IPS-20b (cell line): ENCODE results near the gene ADTRP.

Source experiments
- H3K27ac ChIP-seq: one replicate; pipeline ENCODE4 v1.5.1; 2013; ENCODE audit warnings: low read length
- H3K27me3 ChIP-seq: 2 replicates; pipeline ENCODE4 v1.6.1; 2013; ENCODE audit warnings: mild to moderate bottlenecking, low read length, inconsistent platforms; ENCODE audit not compliant: insufficient read depth
- H3K36me3 ChIP-seq: 2 replicates; pipeline ENCODE4 v1.6.1; 2013; ENCODE audit warnings: low read depth, mild to moderate bottlenecking, inconsistent platforms, low read length, moderate library complexity; ENCODE audit not compliant: insufficient read depth
- H3K4me1 ChIP-seq: 2 replicates; pipeline ENCODE4 v1.6.1; 2013; ENCODE audit warnings: mild to moderate bottlenecking, control low read depth, inconsistent platforms, low read length, moderate library complexity; ENCODE audit not compliant: insufficient read depth
- H3K4me3 ChIP-seq: 2 replicates; pipeline ENCODE4 v1.5.1; 2013; ENCODE audit warnings: mild to moderate bottlenecking, low read length, inconsistent platforms
- H3K9ac ChIP-seq: 2 replicates; pipeline ENCODE4 v1.6.1; 2013; ENCODE audit warnings: low read depth, mild to moderate bottlenecking, inconsistent platforms, low read length, moderate library complexity
- H3K9me3 ChIP-seq: 2 replicates; pipeline ENCODE4 v1.6.1; 2013; ENCODE audit warnings: mild to moderate bottlenecking, low read depth, low read length, inconsistent platforms; ENCODE audit not compliant: insufficient read depth

Gene ADTRP

DNA sequence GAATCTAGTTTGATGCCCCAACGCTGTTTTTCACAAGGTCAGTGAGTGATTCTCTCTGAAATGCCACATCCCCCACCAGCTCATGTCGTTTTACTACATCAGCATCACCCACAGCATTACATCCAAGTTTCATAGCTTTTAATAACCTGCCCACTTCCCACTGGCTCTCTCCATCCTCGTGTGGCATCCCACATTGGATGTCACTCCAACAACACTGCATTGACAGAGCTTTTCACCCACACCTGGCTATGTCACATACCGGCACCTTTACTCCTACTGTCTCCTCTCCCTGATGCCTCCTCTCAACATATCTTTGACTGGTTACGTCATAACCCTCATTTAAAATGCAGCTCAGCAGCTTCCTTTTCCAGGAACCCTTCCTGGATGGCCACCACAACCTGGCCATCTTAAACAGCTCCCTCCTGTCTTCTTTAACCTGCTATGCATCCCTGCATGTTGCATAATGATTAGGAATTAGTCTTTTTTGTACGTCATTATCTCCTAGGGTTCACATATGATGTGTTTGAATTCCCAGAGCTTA lies 5.0 kb upstream of the ADTRP start:
- no peak overlapping the region for H3K27ac ChIP-seq
- H3K9ac ChIP-seq, result no peak overlapping the region
- no peaks in the 10 kb centered on the region for H3K9me3 ChIP-seq
- H3K4me1 ChIP-seq, result peaks cover 9% of the 10 kb centered on the region
- no peaks in the 10 kb centered on the region for H3K36me3 ChIP-seq
- H3K27me3 ChIP-seq, result no peaks in the 10 kb centered on the region
- no peak overlapping the region for H3K4me3 ChIP-seq

GRCh38 chr6:11782524-11782923 lies 3.9 kb upstream of the ADTRP start:
- Histone ChIP-seq H3K9me3 (no peaks in the 10 kb centered on the region), H3K27me3 (no peaks in the 10 kb centered on the region), H3K27ac (no peak overlapping the region), H3K9ac (no peak overlapping the region), H3K4me1 (peaks cover 9% of the 10 kb centered on the region), H3K36me3 (no peaks in the 10 kb centered on the region), H3K4me3 (no peak overlapping the region)

DNA sequence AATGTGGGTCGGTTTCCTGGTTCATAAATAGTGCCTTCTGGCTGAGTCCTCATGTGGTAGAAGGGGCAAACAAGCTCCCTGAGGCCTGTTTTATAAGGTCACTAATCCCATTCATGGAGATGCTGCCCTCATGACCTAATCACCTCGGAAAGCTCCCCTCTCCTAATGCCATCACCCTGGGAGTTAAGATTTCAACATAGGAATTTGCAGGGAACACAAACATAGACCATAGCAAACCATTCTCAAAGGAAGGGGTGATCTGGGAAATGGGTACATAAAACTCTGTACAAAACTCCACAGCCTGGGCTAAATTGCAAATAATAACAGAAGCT lies 1.5 kb upstream of the ADTRP start:
- Histone ChIP-seq H3K9me3 (no peaks in the 10 kb centered on the region), H3K27me3 (no peaks in the 10 kb centered on the region), H3K9ac (no peak overlapping the region), H3K27ac (no peak overlapping the region), H3K36me3 (no peaks in the 10 kb centered on the region), H3K4me1 (peaks cover 9% of the 10 kb centered on the region), H3K4me3 (no peak overlapping the region)

- H3K9me3 ChIP-seq, result no peaks in the 10 kb centered on the region
- no peaks in the 10 kb centered on the region for H3K36me3 ChIP-seq
- H3K27me3 ChIP-seq, result no peaks in the 10 kb centered on the region
- no peak overlapping the region for H3K9ac ChIP-seq
- no peak overlapping the region for H3K27ac ChIP-seq
- peaks cover 9% of the 10 kb centered on the region for H3K4me1 ChIP-seq
- no peak overlapping the region for H3K4me3 ChIP-seq
Observed at GRCh38 chr6:11779329-11780096, 910 bp upstream of the ADTRP start.

GRCh38 chr6:11778036-11778435 lies 567 bp downstream of the ADTRP start:
- no peak overlapping the region for H3K27ac ChIP-seq
- H3K4me1 ChIP-seq, result peaks cover 11% of the 10 kb centered on the region
- H3K36me3 ChIP-seq, result no peaks in the 10 kb centered on the region
- no peaks in the 10 kb centered on the region for H3K9me3 ChIP-seq
- H3K27me3 ChIP-seq, result no peaks in the 10 kb centered on the region
- no peak overlapping the region for H3K4me3 ChIP-seq
- no peak overlapping the region for H3K9ac ChIP-seq

DNA sequence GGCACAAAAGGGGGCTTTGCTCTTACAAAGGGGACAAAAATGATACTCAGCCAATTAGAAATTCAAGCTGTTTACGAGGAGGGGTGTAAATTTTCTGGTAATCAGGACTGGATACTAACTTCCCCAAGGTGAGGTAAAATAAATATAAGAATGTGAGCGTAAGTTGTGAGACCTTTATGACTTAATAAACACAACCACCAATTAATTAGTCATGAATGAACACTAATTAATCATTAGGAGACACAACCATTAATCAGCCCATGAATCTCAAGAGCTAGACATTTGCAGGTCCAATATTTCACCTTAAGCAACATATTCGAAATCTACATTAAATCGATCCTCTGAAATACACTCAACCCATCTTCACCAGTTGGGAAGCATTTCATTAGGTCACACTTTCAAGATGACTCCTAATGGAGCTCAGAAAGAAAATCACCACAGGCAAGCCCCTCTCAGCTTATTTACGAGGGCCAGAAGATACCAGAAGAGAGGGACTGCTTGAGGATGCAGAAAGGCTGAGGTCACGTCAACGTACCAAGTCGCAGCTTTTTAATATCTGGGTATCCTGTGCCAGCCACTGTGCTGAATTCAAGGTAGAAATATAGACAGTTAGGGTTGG lies 2.7 kb downstream of the ADTRP start:
- H3K27ac ChIP-seq, result no peak overlapping the region
- H3K27me3 ChIP-seq, result no peaks in the 10 kb centered on the region
- peaks cover 26% of the 10 kb centered on the region for H3K4me1 ChIP-seq
- H3K4me3 ChIP-seq, result no peak overlapping the region
- H3K9me3 ChIP-seq, result no peaks in the 10 kb centered on the region
- no peaks in the 10 kb centered on the region for H3K36me3 ChIP-seq
- no peak overlapping the region for H3K9ac ChIP-seq

- Histone ChIP-seq H3K36me3 (no peaks in the 10 kb centered on the region), H3K27me3 (no peaks in the 10 kb centered on the region), H3K9ac (no peak overlapping the region), H3K9me3 (no peaks in the 10 kb centered on the region), H3K4me3 (no peak overlapping the region), H3K4me1 (peaks cover 33% of the 10 kb centered on the region), H3K27ac (no peak overlapping the region)
Observed at GRCh38 chr6:11774426-11774825, 4.2 kb downstream of the ADTRP start.

DNA sequence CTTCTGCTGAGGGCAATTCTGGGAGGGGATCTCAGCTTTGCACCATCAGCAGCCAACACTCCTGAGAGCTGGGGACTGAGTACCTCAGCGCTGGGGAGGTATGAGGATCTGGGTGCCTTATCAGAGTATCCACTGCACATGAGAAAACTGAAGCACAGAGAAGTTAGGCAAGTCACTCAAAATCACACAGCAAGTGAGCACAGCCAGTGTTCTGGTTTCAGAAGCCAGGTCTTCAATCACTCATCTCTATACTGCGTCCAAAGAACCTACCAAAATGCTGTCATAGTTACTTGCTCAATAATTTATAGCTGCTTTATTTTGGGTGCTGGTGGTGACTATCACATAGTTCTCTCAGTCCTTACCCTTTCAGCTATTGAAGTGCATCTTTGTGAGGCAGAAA lies 5.0 kb downstream of the ADTRP start:
- Histone ChIP-seq H3K4me1 (peaks cover 27% of the 10 kb centered on the region), H3K27ac (no peak overlapping the region), H3K4me3 (no peak overlapping the region), H3K9me3 (no peaks in the 10 kb centered on the region), H3K36me3 (no peaks in the 10 kb centered on the region), H3K27me3 (no peaks in the 10 kb centered on the region), H3K9ac (no peak overlapping the region)

- no peaks in the 10 kb centered on the region for H3K36me3 ChIP-seq
- H3K9me3 ChIP-seq, result no peaks in the 10 kb centered on the region
- H3K27ac ChIP-seq, result no peak overlapping the region
- no peak overlapping the region for H3K4me3 ChIP-seq
- no peaks in the 10 kb centered on the region for H3K27me3 ChIP-seq
- peaks cover 27% of the 10 kb centered on the region for H3K4me1 ChIP-seq
- no peak overlapping the region for H3K9ac ChIP-seq
Observed at GRCh38 chr6:11773013-11773412, 5.6 kb downstream of the ADTRP start.

- Histone ChIP-seq H3K27me3 (no peaks in the 10 kb centered on the region), H3K4me1 (peaks cover 30% of the 10 kb centered on the region), H3K36me3 (no peaks in the 10 kb centered on the region), H3K27ac (no peak overlapping the region), H3K9me3 (no peaks in the 10 kb centered on the region), H3K9ac (no peak overlapping the region), H3K4me3 (no peak overlapping the region)
Observed at GRCh38 chr6:11772109-11772825, 6.3 kb downstream of the ADTRP start.

GRCh38 chr6:11771473-11772048 lies 7.0 kb downstream of the ADTRP start:
- Histone ChIP-seq H3K27me3 (no peaks in the 10 kb centered on the region), H3K9me3 (no peaks in the 10 kb centered on the region), H3K27ac (no peak overlapping the region), H3K9ac (no peak overlapping the region), H3K4me1 (peaks cover 37% of the 10 kb centered on the region), H3K36me3 (no peaks in the 10 kb centered on the region), H3K4me3 (no peak overlapping the region)
